ENCODE data around the gene ARHGEF1. TPM values are rescaled to one million over a fixed set of nuclear protein-coding genes. Genes with fewer than 3 reads are reported as not detected.

The ARHGEF1 gene
- total and polyA plus RNA-seq, 3 experiments from 2014 or later: 295 to 350 (median 312) TPM

DNA sequence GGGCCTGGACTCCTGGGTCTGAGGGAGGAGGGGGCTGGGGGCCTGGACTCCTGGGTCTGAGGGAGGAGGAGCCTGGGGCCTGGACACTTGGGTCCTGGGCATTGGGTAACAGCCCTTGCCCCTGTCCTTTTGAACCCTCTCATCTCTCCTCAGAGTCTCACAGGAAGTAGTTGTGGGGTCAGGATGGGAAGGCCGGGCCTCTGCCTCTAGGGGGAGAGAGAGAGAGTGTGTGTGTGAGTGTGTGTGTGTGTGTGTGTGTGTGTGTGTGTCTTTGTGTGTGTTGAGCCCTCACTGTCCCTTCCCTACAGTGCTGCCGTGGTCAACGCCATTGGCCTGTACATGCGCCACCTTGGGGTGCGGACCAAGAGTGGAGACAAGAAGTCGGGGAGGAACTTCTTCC lies 10.9 kb downstream of the ARHGEF1 start:
- peak in 1 of 5 donors; percentile 47 for DNase-seq
- H3K36me3 Mint-ChIP-seq: peaks cover 16 to 74% (median 19%) of the 10 kb centered on the region in 3 donors
- H3K4me1 Mint-ChIP-seq: peaks cover 54 to 81% (median 68%) of the 10 kb centered on the region in 3 donors
- H3K27me3 Mint-ChIP-seq: no peaks in the 10 kb centered on the region
- H3K36me3 ChIP-seq (ENCODE audit: insufficient read depth, low read length): peaks cover 78% of the 10 kb centered on the region
- H3K9me3 Mint-ChIP-seq: no peaks in the 10 kb centered on the region
- H3K4me3 ChIP-seq (ENCODE audit: low read length): no peak overlapping the region
- no peak overlapping the region for H3K27ac ChIP-seq (ENCODE audit: low read depth, low read length)
- ChIA-PET POLR2A (no interaction called here), CTCF (no interaction called here)
- peaks cover 83% of the 10 kb centered on the region for H3K4me1 ChIP-seq (ENCODE audit: insufficient read depth, low read length)
- no peaks in the 10 kb centered on the region for H3K27me3 ChIP-seq (ENCODE audit: insufficient read depth, low read length, poor library complexity, severe bottlenecking)
- H3K27ac Mint-ChIP-seq: peak overlapping the region in 7 of 8 donors; percentile 36 to 95 (median 64)
- no peaks in the 10 kb centered on the region for H3K9me3 ChIP-seq (ENCODE audit: low read length)
- H3K4me3 Mint-ChIP-seq: peak overlapping the region in 3 of 7 donors; percentile 28 to 55 (median 39)

DNA sequence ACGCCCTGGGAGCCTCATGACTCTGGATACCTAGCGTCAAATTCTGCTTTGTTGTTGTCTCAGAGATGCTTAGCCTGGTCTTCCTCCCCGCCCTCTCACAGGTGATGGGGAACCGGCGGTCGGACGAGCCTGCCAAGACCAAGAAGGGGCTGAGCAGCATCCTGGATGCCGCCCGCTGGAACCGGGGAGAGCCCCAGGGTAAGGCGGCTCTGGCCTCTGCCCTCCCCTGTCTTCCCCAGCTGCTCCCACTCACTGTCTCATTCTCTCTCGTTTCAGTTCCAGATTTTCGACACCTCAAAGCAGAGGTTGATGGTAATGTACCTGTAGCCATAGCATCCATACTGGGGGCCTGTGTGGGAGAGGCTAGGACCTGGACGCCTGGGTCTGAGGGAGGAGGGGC lies 11.4 kb downstream of the ARHGEF1 start:
- POLR2A ChIA-PET: no interaction called here

GRCh38 chr19:41895745-41896580 lies 13.0 kb downstream of the ARHGEF1 start:
- Mint-ChIP-seq H3K27me3 (no peaks in the 10 kb centered on the region), H3K9me3 (no peaks in the 10 kb centered on the region), H3K36me3 (peaks cover 14 to 73% (median 22%) of the 10 kb centered on the region in 3 donors), H3K4me1 (peaks cover 44 to 74% (median 68%) of the 10 kb centered on the region in 3 donors), H3K27ac (peak overlapping the region; percentile 62 to 98 (median 82)), H3K4me3 (peak overlapping the region in 3 of 7 donors; percentile 15 to 57 (median 44))
- H3K27me3 ChIP-seq (ENCODE audit: insufficient read depth, low read length, poor library complexity, severe bottlenecking): no peaks in the 10 kb centered on the region
- POLR2A ChIA-PET: interaction anchor here (0.9 to 1.2 kb wide), 3 partner anchors 8 to 32 kb away, joined by 3 to 4 read pairs (median 4); partner anchors contain the start of gene ERFL
- peaks cover 69% of the 10 kb centered on the region for H3K4me1 ChIP-seq (ENCODE audit: insufficient read depth, low read length)
- H3K27ac ChIP-seq (ENCODE audit: low read depth, low read length): no peak overlapping the region
- H3K9me3 ChIP-seq (ENCODE audit: low read length): no peaks in the 10 kb centered on the region
- no peak for DNase-seq
- peaks cover 77% of the 10 kb centered on the region for H3K36me3 ChIP-seq (ENCODE audit: insufficient read depth, low read length)
- CTCF ChIA-PET: interaction anchor here (1.0 to 2.6 kb wide), 4 partner anchors 9 to 35 kb away, joined by 3 to 7 read pairs (median 4); partner anchors contain the start of gene RPS19
- H3K4me3 ChIP-seq (ENCODE audit: low read length): no peak overlapping the region

More for the DNA sequence above, 11.4 kb downstream of the ARHGEF1 start:
- H3K4me3 ChIP-seq (ENCODE audit: low read length): no peak overlapping the region
- peak overlapping the region in 1 of 7 donors; percentile 58 for H3K4me3 Mint-ChIP-seq
- no peaks in the 10 kb centered on the region for H3K27me3 ChIP-seq (ENCODE audit: insufficient read depth, low read length, poor library complexity, severe bottlenecking)
- H3K4me1 ChIP-seq (ENCODE audit: insufficient read depth, low read length): peaks cover 78% of the 10 kb centered on the region
- no peaks in the 10 kb centered on the region for H3K27me3 Mint-ChIP-seq
- peak overlapping the region in 7 of 8 donors; percentile 36 to 95 (median 73) for H3K27ac Mint-ChIP-seq
- DNase-seq: no peak
- no peaks in the 10 kb centered on the region for H3K9me3 Mint-ChIP-seq
- H3K9me3 ChIP-seq (ENCODE audit: low read length): no peaks in the 10 kb centered on the region
- peaks cover 53 to 81% (median 68%) of the 10 kb centered on the region in 3 donors for H3K4me1 Mint-ChIP-seq
- H3K36me3 Mint-ChIP-seq: peaks cover 18 to 74% (median 19%) of the 10 kb centered on the region in 3 donors
- CTCF ChIA-PET: interaction anchor here (2.6 kb wide), 1 partner anchor 34 kb away, joined by 7 read pairs; the partner anchor contains the start of gene RPS19
- H3K36me3 ChIP-seq (ENCODE audit: insufficient read depth, low read length): peaks cover 73% of the 10 kb centered on the region
- no peak overlapping the region for H3K27ac ChIP-seq (ENCODE audit: low read depth, low read length)

- H3K27me3 Mint-ChIP-seq: no peaks in the 10 kb centered on the region
- no peaks in the 10 kb centered on the region for H3K9me3 Mint-ChIP-seq
- peak overlapping the region in 1 of 7 donors; percentile 15 for H3K4me3 Mint-ChIP-seq
- ChIA-PET POLR2A (no interaction called here), CTCF (interaction anchor here (1.1 to 2.6 kb wide), 3 partner anchors 21 to 36 kb away, joined by 3 to 7 read pairs (median 6); partner anchors contain the start of gene RPS19)
- peaks cover 11 to 72% (median 21%) of the 10 kb centered on the region in 3 donors for H3K36me3 Mint-ChIP-seq
- peaks cover 42 to 71% (median 65%) of the 10 kb centered on the region in 3 donors for H3K4me1 Mint-ChIP-seq
- Histone ChIP-seq H3K9me3 (ENCODE audit: low read length) (no peaks in the 10 kb centered on the region), H3K4me1 (ENCODE audit: insufficient read depth, low read length) (peaks cover 63% of the 10 kb centered on the region), H3K27me3 (ENCODE audit: insufficient read depth, low read length, poor library complexity, severe bottlenecking) (no peaks in the 10 kb centered on the region), H3K27ac (ENCODE audit: low read depth, low read length) (no peak overlapping the region), H3K36me3 (ENCODE audit: insufficient read depth, low read length) (peaks cover 74% of the 10 kb centered on the region), H3K4me3 (ENCODE audit: low read length) (no peak overlapping the region)
- H3K27ac Mint-ChIP-seq: peak overlapping the region in 6 of 8 donors; percentile 60 to 80 (median 74)
- DNase-seq: no peak
Observed at GRCh38 chr19:41896581-41896942, 13.6 kb downstream of the ARHGEF1 start.

DNA sequence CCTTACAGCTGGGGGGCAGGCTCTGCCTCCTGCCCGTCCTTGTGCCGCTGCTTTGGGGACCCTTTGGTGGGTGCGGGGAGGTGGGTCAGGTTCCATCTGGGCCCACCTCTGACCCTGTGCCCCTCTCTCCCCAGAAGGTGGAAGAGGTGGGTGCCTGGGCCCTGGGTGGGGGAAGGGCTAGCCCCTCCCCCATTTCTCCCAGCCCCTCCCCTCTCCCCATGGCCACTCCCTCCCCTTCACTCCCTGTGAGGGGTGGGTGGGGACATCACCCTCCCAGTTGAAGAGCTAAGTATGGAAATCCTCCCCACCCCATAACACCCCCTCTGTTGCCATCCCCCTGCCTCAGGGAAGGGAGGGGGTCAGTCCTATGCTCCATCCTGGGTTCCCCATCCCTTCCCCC lies 14.2 kb downstream of the ARHGEF1 start:
- Histone ChIP-seq H3K9me3 (ENCODE audit: low read length) (no peaks in the 10 kb centered on the region), H3K36me3 (ENCODE audit: insufficient read depth, low read length) (peaks cover 74% of the 10 kb centered on the region), H3K4me3 (ENCODE audit: low read length) (no peak overlapping the region), H3K27me3 (ENCODE audit: insufficient read depth, low read length, poor library complexity, severe bottlenecking) (no peaks in the 10 kb centered on the region), H3K27ac (ENCODE audit: low read depth, low read length) (no peak overlapping the region), H3K4me1 (ENCODE audit: insufficient read depth, low read length) (peaks cover 56% of the 10 kb centered on the region)
- POLR2A ChIA-PET: interaction anchor here (0.6 kb wide), 1 partner anchor 31 kb away, joined by 4 read pairs; the partner anchor contains the start of gene ERFL
- H3K4me3 Mint-ChIP-seq: no peak overlapping the region
- H3K9me3 Mint-ChIP-seq: no peaks in the 10 kb centered on the region
- H3K36me3 Mint-ChIP-seq: peaks cover 10 to 72% (median 21%) of the 10 kb centered on the region in 3 donors
- H3K27me3 Mint-ChIP-seq: no peaks in the 10 kb centered on the region
- CTCF ChIA-PET: no interaction called here
- DNase-seq: no peak
- H3K4me1 Mint-ChIP-seq: peaks cover 40 to 71% (median 66%) of the 10 kb centered on the region in 3 donors
- peak overlapping the region in 2 of 8 donors; percentile 6 to 33 for H3K27ac Mint-ChIP-seq

DNA sequence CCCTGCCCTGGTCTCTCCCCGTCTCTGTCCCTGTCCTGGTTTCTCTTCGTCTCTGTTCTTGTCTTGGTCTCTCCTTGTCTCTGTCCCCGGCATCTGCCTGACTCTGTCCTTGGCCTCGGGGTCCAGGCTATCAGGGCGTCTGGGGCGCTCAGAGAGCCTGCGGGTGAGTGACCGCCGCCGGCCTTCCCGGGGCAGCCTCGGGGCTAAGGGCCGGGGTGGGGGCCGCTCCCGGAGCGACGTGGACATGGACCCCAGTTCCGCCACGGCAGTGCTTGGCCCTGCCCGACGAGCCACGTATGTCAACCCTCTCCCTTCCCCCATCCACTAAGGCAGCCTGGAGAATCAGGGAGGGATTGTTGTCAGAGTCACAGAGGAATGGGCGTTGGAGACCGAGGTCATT lies 14.8 kb downstream of the ARHGEF1 start:
- Mint-ChIP-seq H3K27ac (peak overlapping the region in 5 of 8 donors; percentile 17 to 83 (median 70)), H3K4me1 (peaks cover 39 to 71% (median 65%) of the 10 kb centered on the region in 3 donors), H3K27me3 (no peaks in the 10 kb centered on the region), H3K36me3 (peaks cover 10 to 75% (median 22%) of the 10 kb centered on the region in 3 donors), H3K4me3 (peak overlapping the region in 2 of 7 donors; percentile 8 to 9), H3K9me3 (no peaks in the 10 kb centered on the region)
- H3K4me3 ChIP-seq (ENCODE audit: low read length): no peak overlapping the region
- no peak overlapping the region for H3K27ac ChIP-seq (ENCODE audit: low read depth, low read length)
- H3K36me3 ChIP-seq (ENCODE audit: insufficient read depth, low read length): peaks cover 74% of the 10 kb centered on the region
- POLR2A ChIA-PET: interaction anchor here (0.6 to 2.3 kb wide), 5 partner anchors 10 to 38 kb away, joined by 4 to 11 read pairs (median 4); partner anchors contain the start of genes ERFL and RPS19
- no peaks in the 10 kb centered on the region for H3K27me3 ChIP-seq (ENCODE audit: insufficient read depth, low read length, poor library complexity, severe bottlenecking)
- no peak for DNase-seq
- peaks cover 50% of the 10 kb centered on the region for H3K4me1 ChIP-seq (ENCODE audit: insufficient read depth, low read length)
- CTCF ChIA-PET: interaction anchor here (1.1 kb wide), 1 partner anchor 10 kb away, joined by 5 read pairs; no protein-coding TSS in a partner anchor
- H3K9me3 ChIP-seq (ENCODE audit: low read length): no peaks in the 10 kb centered on the region

- no peak overlapping the region for H3K27ac ChIP-seq (ENCODE audit: low read depth, low read length)
- DNase-seq: no peak
Observed at GRCh38 chr19:41898235-41898634, 15.3 kb downstream of the ARHGEF1 start.

More at GRCh38 chr19:41898235-41898634, 15.3 kb downstream of the ARHGEF1 start:
- H3K27me3 Mint-ChIP-seq: no peaks in the 10 kb centered on the region
- Histone ChIP-seq H3K36me3 (ENCODE audit: insufficient read depth, low read length) (peaks cover 76% of the 10 kb centered on the region), H3K4me1 (ENCODE audit: insufficient read depth, low read length) (peaks cover 48% of the 10 kb centered on the region), H3K9me3 (ENCODE audit: low read length) (no peaks in the 10 kb centered on the region), H3K4me3 (ENCODE audit: low read length) (no peak overlapping the region), H3K27me3 (ENCODE audit: insufficient read depth, low read length, poor library complexity, severe bottlenecking) (no peaks in the 10 kb centered on the region)
- H3K36me3 Mint-ChIP-seq: peaks cover 10 to 76% (median 22%) of the 10 kb centered on the region in 3 donors
- ChIA-PET POLR2A (interaction anchor here (0.7 to 2.3 kb wide), 4 partner anchors 10 to 39 kb away, joined by 4 to 11 read pairs (median 4); partner anchors contain the start of gene RPS19), CTCF (interaction anchor here (1.1 to 1.5 kb wide), 2 partner anchors 10 to 25 kb away, joined by 5 to 7 read pairs; no protein-coding TSS in a partner anchor)
- peaks cover 36 to 67% (median 61%) of the 10 kb centered on the region in 3 donors for H3K4me1 Mint-ChIP-seq
- H3K27ac Mint-ChIP-seq: peak overlapping the region in 5 of 8 donors; percentile 15 to 78 (median 42)
- H3K4me3 Mint-ChIP-seq: peak overlapping the region in 1 of 7 donors; percentile 9
- H3K9me3 Mint-ChIP-seq: no peaks in the 10 kb centered on the region

All from CD8-positive, alpha-beta memory T cell (primary cell).